ENCODE results near the gene LIMS2.

DNA sequence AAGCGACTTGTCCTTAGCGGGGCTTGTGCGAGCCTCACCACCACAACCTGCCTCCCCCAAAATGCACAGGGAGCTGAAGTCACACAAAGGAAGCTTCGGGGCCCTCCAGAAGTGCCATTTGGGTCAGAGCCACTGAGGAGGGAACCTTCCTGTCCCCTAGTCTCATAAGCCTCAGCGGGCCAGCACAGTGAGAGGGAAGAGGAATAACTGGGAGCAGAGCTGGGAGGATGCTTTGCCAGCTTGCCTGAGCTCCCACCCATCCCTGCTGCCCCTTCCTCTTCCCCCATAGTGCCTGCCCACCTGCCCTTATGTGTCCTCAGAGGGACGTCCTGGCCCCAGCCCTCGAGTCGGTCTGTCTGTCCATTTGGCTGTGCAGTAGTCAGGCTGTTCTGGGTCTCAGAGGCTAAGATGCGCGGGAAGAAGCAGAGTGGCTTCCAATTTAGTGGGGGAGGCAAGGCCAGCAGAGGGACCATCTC, 81.2 kb downstream of the LIMS2 start:
- TF ChIP-seq CTCF (IDR thresholded peaks at IDR 0.05) (no peak), POLR2A (IDR thresholded peaks at IDR 0.05) (no peak)

Data from upper lobe of left lung (tissue), 4 donors.